Activated CD4-positive, CD25-positive, alpha-beta regulatory T cell treated with anti-CD3 and anti-CD28 coated beads, Interleukin-2, amount 50 U/mL, for 16 hours (primary cell): ENCODE results near the gene MIR17HG.
"Not testable (repeated sequence)": the region's sequence is repeated elsewhere in the genome, so short reads cannot be mapped to it uniquely, and the experiment has no call there.

Experiments used
- DNase-seq: peaks from one replicate; pipeline ENCODE4 v3.0.0-alpha.2; 2020; ENCODE audit warnings: low read depth, low spot score

MIR17HG gene

GRCh38 chr13:91347202-91347995 lies at the start of gene MIR17HG:
TSS of gene MIR17HG (plus strand) at chr13:91347687.
- peak; percentile 71 for DNase-seq

DNA sequence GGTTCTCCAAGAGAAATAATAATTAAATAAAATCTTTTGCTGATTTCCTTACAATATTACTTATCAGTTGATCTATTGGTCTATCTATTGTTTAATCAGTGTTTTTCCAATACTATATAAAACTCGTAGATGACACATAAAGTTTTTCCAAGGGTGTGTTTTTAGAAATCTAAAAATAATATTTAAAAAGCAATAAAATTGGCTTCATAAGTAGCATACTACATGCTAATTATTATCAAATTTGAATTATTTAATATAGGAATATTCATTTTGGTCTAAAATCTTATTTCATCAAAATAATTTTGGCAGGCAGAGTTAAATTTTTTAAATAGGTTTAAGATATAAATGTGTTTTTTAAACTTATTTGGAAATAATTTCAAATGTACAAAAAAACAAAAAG lies 49.4 kb upstream of the MIR17HG start:
- no peak for DNase-seq

DNA sequence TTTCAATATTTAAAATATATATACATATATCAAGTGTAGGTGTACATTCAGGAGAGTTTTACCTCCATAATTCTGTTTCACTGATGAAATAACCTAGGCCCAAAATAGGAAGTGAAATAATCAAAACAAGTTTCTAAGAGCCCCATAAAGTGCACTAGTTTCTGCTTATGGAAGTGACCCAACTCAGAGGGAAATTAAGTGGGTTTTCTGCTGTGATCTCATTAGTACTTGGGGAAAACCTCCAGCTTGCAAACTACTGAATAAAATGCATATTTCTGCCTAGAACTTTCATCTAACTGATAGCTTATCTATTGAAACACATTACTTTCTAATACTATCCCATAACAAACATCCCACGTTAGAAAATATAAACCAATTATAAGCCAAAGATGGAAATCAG lies 45.4 kb upstream of the MIR17HG start:
- DNase-seq: no peak

- DNase-seq: no peak
These were observed 44.5 kb upstream of the MIR17HG start for GRCh38 chr13:91303031-91303430.

GRCh38 chr13:91304741-91305140 lies 42.7 kb upstream of the MIR17HG start:
- DNase-seq: no peak

- no peak for DNase-seq
These were observed 41.8 kb upstream of the MIR17HG start for GRCh38 chr13:91305652-91306051.

DNA sequence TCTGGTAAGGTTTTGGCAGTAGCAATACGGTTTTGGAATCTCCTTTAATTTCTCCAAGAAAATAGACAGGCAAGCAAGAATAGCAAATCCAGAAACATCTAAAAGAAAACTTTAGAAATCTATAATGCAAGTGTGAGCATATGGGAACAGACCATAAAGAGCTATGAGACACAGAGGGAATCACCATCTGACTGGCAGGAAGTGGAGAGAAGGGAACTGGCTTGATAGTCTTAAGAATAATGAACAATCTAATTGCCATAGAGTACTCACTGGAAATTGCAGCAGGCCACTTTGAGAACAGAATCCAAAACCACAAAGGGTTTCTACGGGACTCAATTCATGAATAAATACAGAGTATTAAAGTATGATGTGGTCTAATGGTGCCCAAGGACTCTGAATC lies 39.6 kb upstream of the MIR17HG start:
- DNase-seq: no peak

DNA sequence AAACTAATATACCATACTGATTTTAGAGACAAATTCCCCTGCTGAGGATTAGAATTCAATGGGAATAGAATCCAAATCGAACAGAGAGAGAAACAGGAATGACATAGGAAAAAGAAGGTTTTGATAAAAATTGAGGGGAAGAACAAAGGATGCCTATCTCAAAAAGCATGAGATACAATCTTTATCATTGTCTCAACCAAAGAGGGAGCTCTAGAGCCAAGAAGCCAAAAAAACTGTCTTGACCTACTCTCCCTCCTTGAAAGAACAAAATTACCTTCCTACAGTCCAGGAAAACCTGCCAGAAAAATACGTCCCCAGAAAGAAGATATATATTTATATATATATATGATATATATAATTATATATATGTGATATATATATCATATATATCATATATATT lies 39.2 kb upstream of the MIR17HG start:
- no peak for DNase-seq

- no peak for DNase-seq
These were observed 36.0 kb upstream of the MIR17HG start for GRCh38 chr13:91311491-91311890.

GRCh38 chr13:91312324-91312723 lies 35.2 kb upstream of the MIR17HG start:
- DNase-seq: no peak

DNA sequence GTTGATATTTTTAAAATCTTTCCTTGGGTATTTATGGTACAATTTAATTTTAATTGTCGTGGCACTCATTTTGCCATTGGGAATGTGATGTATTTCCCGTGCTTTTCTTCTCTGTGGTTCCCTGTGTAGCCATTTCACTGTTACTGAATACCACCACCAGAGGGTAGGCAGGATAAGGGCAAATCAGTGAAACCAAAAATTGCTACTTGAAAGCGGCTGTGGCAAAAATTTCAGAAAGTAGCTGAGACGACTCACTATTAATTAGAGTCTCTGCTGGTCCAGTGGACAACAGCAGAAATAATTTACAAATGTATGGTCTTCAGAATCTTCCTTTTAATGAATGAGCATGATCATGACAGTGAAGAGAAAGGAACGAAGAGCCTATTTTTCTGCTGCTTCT lies 34.4 kb upstream of the MIR17HG start:
- DNase-seq: no peak

DNA sequence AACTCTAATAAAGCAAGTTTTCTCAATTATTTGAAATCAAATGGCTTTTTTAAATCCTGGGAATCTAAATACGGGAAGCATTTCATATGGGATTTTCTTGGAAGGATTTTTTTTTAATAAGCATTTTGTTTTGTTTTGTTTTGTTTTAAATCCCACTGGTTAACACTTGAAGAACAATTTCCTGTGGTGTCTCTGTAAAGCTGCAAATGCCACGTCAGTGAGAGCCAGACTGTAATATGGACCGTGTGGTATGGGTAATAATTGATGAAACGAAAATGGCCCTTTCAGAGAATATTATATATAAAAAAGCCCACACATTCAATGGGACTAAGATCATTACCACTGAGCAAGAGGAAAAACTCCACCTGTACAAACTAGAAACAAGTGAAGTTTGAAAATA lies 33.9 kb upstream of the MIR17HG start:
- no peak for DNase-seq

- no peak for DNase-seq
These were observed 32.6 kb upstream of the MIR17HG start for GRCh38 chr13:91314888-91315287.

DNA sequence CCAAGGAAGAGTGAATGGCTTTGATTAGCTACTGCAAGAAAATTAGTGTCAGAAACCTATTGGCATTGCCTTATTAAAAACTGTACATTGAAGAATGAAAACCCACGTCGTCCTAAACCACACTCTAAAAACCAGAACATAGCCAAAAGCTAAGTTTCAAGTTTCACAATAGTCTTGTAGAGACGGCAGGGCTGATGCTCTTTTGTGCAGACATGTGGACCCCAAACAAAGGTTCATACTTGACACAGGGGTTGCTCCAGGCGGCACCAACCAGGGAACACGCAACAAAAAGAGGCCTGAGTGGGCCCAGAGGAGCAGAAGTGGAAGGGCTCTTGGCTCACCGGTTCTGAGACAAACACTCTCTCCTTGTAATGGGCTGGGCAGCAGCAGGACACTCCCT lies 28.6 kb upstream of the MIR17HG start:
- no peak for DNase-seq

GRCh38 chr13:91319996-91320395 lies 27.5 kb upstream of the MIR17HG start:
- no peak for DNase-seq

- DNase-seq: not testable (repeated sequence)
These were observed 26.5 kb upstream of the MIR17HG start for GRCh38 chr13:91320990-91321389.

- no peak for DNase-seq
These were observed 24.1 kb upstream of the MIR17HG start for GRCh38 chr13:91323349-91323748.

DNA sequence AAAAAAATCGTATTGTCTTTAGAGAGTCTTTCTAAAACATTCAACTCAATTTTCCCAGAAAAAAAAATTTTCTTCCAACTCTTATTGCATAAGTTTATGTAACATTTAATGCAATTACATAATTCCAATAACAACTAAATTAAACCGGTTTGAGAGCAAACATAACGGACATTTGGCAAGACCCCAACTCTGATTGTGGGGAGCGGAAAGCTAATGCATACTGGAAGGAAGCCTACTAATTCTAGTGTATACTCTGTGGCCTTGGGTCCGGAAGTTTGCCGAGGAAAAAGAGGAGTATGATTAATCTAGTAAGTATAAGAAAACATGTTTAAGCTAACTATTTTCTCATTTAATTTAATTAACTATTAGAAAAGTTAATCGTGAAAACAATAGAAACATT lies 21.3 kb upstream of the MIR17HG start:
- DNase-seq: no peak

DNA sequence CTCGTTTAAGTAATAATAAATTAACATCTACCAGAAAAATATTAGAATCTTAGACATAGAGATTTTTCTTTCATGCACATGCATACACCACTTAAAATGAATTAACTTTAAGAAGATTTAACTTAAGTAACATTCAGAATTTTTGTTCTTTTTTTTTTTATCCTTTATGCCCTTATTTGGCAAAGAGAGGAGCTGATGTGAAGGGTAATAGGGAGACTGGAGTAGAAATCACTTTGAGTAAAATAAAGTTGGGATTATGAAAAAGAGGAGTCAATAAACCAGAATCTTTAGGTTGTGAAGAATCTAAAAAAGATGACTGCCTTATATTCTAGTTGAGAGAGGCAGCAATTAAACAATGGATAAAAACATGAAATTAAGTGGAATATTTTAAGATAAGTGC lies 18.8 kb upstream of the MIR17HG start:
- no peak for DNase-seq

DNA sequence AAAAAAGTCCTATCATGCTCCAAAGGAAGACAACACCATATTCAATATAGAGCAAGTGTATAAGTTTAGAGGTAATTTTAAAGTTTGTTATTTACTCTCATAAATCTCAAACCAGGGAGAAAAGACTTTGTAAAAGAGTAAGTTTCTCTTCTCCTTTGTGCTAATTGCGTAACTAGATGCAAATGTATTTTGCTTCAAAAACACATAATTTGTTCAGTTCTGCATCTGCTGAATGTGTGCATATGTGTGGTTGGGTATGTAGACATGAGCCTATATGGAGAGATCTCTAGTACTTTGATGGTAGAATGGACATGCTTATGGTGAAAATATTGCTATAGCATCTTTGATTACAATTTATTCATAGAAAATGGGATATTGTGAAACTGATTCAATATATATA lies 17.8 kb upstream of the MIR17HG start:
- no peak for DNase-seq

DNA sequence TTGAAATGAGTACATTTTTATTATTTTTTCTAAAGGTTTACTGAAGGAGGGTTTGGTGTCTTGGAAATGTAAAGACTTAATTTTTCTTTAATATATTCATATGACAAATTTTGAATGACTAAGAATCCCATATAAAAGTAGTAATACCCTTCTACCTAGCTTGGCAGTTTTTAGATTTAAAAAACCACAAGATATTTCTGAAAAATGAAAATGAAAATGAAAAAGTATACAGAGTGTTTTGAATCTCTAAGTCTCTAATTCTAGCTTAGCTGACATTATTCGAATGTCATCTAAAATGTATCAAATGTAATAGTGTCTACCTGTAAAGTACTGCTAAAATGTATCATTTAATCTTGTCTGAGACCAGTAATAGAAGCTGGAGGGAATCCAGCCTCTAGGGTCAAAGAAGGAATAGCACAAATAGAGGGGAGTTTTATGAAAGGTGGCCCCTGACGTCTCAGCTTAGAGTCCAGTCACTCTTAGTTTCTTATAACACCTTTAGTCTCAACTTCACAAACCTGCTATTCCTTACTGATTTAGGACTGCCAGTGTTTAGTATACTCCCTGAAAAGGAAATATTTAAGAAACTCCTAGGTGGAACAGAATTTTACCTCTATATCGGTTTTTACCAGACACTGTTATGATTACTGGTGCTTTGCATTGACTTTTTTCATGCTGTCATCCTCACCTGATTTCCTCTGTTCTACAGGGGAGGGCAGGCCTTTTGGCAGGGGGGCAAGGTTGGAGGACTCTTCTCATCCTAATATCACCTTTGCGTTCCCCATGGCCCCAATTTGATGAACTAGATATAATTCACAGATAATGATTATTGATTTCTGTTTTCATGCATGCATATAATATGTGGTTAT lies 16.2 kb upstream of the MIR17HG start:
- DNase-seq: no peak

DNA sequence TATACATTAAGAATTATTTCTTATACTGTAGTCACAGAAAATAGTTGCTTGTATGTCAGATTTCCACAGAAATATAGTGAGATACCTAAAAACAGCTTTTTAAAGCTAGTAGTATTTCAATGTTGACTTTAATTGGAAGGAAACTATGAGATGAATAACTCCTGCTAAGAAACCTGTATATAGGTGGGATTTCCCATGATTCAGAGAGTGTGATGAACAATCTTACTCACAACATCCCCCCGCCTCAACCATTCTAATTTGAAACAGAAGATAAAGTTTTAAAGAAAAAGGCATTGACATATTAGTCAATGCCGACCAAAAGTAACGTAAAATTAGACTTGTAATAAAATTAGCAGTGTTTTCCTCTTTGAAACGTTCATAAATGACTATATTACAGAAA lies 1.4 kb upstream of the MIR17HG start:
- no peak for DNase-seq

DNA sequence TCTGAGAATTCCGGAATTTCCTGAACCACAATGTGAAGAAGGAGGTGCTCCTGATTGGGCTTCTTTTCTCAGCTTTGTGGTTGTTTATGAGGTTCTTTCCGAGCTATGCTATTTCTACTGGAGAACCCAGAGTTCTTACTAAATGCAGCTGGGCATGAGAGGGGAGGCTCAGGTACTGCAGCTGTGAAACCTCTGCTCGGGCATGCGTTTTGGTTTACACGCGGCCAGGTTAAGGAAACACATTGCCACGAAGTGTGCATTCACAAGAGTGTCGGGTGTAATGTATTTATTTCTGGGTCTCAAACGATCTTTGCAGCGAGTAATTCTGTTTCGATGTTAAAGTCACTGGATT lies 661 bp upstream of the MIR17HG start:
- DNase-seq: no peak
